ENCODE measurements around the gene ADCK1. TPM values are rescaled to one million over a fixed set of nuclear protein-coding genes. Genes with fewer than 3 reads are reported as not detected.

Gene ADCK1
- total RNA-seq, 4 donors from 2014 or later = 10.7 to 33.0 (median 18.9) TPM

- H3K27me3 ChIP-seq = no peaks in the 10 kb centered on the region
- peak in 1 of 3 donors; percentile 57 for DNase-seq
- TF ChIP-seq CTCF (IDR thresholded peaks at IDR 0.05) (no peak), POLR2A (IDR thresholded peaks at IDR 0.05) (no peak)
- H3K27ac ChIP-seq = no peak overlapping the region
- H3K4me1 ChIP-seq = peaks cover 0 to 8% (median 0%) of the 10 kb centered on the region in 4 donors
- no peaks in the 10 kb centered on the region for H3K9me3 ChIP-seq
- H3K4me3 ChIP-seq = peak overlapping the region in 3 of 4 donors; percentile 6 to 48 (median 39)
- H3K36me3 ChIP-seq = no peaks in the 10 kb centered on the region
These were observed 180.8 kb downstream of the ADCK1 start for GRCh38 chr14:77980475-77981321.

Small RNA genes within 50 kb of the gene (small RNA-seq; reads per million reads assigned to genes)
- 0 reads per million in 2 donors for gene RF00019

Other genes with a start within 250 kb of the ADCK1 start
- gene SPTLC2, start 183.5 kb upstream of the ADCK1 start, total RNA-seq = 10 to 100 TPM; 21.6 to 35.5 (median 29.8) TPM
- gene ALKBH1, start 92.1 kb upstream of the ADCK1 start, total RNA-seq = 10 to 100 TPM; 12.6 to 15.4 (median 14.2) TPM
- gene SLIRP, start 92.0 kb upstream of the ADCK1 start, total RNA-seq = 100 to 1,000 TPM in 2 of 4 donors, 10 to 100 TPM in 2; 40.4 to 162 (median 107) TPM
- 10 to 100 TPM; 31.7 to 99.9 (median 44.9) TPM for gene SNW1, start 39.0 kb upstream of the ADCK1 start, total RNA-seq

Measured in Peyer's patch (tissue), 4 donors.